ENCODE data around the gene HSD17B14.
"Not testable (repeated sequence)": the region's sequence is repeated elsewhere in the genome, so short reads cannot be mapped to it uniquely, and the experiment has no call there.

HSD17B14 gene

DNA sequence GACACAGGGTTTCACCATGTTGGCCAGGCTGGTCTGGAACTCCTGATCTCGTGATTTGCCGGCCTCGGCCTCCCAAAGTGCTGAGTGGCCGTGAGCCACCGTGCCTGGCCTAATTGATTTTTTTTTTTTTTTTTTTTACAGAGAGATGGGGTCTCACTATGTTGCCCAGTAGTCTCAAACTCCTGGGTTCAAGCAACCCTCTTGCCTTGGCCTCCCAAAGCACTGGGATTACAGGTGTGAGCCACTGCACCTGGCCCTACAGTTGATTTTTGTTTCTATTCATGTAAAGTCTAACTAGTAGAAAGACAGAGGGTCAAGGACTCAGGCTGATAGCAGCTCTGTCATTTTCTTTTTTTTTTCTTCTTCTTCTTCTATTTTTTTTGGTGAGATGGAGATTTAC, 59.2 kb downstream of the HSD17B14 start:
- Mint-ChIP-seq H3K4me1 (peaks cover 22% of the 10 kb centered on the region), H3K27me3 (ENCODE audit: low read depth, poor library complexity) (peaks cover 5% of the 10 kb centered on the region), H3K4me3 (no peak overlapping the region), H3K27ac (no peak overlapping the region), H3K9me3 (no peaks in the 10 kb centered on the region), H3K36me3 (ENCODE audit: low read depth) (no peaks in the 10 kb centered on the region)
- TF ChIP-seq, protein P1, sequence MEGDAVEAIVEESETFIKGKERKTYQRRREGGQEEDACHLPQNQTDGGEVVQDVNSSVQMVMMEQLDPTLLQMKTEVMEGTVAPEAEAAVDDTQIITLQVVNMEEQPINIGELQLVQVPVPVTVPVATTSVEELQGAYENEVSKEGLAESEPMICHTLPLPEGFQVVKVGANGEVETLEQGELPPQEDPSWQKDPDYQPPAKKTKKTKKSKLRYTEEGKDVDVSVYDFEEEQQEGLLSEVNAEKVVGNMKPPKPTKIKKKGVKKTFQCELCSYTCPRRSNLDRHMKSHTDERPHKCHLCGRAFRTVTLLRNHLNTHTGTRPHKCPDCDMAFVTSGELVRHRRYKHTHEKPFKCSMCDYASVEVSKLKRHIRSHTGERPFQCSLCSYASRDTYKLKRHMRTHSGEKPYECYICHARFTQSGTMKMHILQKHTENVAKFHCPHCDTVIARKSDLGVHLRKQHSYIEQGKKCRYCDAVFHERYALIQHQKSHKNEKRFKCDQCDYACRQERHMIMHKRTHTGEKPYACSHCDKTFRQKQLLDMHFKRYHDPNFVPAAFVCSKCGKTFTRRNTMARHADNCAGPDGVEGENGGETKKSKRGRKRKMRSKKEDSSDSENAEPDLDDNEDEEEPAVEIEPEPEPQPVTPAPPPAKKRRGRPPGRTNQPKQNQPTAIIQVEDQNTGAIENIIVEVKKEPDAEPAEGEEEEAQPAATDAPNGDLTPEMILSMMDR (IDR thresholded peaks at IDR 0.05), result no peak
- no peak for DNase-seq

DNA sequence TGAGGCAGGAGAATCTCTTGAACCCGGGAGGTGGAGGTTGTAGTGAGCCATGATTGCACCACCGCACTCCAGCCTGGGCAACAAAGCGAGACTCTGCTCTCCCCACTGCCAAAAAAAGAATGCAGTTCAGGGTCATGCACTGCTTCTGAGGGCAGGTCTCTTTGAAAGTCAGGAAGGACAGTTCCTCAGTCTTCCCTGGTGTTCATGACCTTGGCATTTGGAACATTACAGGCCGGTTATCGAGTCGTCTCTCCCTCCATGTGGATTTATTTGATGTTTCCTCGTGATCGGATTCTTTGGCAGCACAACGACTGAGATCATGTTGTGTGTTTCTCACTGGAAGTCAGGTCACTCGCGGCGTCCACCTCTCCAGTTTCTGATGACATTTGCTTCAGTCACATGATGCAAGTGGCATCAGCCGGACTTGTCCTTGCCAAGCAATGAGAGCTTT, 63.8 kb downstream of the HSD17B14 start:
- no peaks in the 10 kb centered on the region for H3K36me3 Mint-ChIP-seq (ENCODE audit: low read depth)
- H3K4me3 Mint-ChIP-seq, result no peak overlapping the region
- no peaks in the 10 kb centered on the region for H3K9me3 Mint-ChIP-seq
- TF ChIP-seq, protein P1 (IDR thresholded peaks at IDR 0.05), result no peak
- DNase-seq, result no peak
- peak overlapping the region; percentile 35 for H3K27ac Mint-ChIP-seq
- H3K4me1 Mint-ChIP-seq, result peaks cover 24% of the 10 kb centered on the region
- H3K27me3 Mint-ChIP-seq (ENCODE audit: low read depth, poor library complexity), result peaks cover 11% of the 10 kb centered on the region

DNA sequence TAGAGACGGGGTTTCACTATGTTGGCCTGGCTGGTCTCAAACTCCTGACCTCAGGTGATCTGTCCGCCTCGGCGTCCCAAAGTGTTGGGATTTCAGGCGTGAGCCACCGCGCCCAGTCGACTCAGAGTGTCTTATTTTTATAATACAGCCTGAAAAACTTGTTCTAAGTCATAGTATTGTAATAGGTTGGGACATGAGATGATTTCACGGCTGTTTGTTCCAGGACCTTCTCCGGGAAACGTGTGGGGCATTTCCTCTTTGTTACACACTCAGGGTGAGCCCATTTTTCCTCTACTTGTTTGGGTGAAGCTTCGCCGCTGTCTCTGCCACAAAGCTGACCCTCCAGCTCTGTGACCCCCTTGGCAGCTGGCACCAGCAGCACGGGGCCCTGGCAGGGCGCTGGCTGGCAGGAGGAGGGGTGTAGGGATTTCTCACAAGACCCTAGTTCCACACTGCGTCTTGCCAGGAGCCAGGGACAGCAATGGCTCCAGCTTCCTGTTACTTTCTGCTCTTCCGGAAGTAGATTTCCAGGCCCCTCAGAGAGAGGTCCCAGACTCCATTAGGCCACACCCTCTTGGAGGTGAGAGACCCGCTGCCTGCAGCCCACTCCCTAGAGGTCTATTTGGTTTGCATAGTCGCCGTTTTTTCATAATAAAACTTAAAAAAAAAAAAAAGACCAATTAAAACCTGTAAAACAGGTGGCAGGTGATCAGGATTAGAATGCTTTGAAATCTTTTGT, 65.4 kb downstream of the HSD17B14 start:
- no peak overlapping the region for H3K27ac Mint-ChIP-seq
- peaks cover 24% of the 10 kb centered on the region for H3K4me1 Mint-ChIP-seq
- peaks cover 11% of the 10 kb centered on the region for H3K27me3 Mint-ChIP-seq (ENCODE audit: low read depth, poor library complexity)
- DNase-seq, result no peak
- H3K36me3 Mint-ChIP-seq (ENCODE audit: low read depth), result no peaks in the 10 kb centered on the region
- no peak overlapping the region for H3K4me3 Mint-ChIP-seq
- TF ChIP-seq, protein P1 (IDR thresholded peaks at IDR 0.05), result no peak
- H3K9me3 Mint-ChIP-seq, result no peaks in the 10 kb centered on the region

DNA sequence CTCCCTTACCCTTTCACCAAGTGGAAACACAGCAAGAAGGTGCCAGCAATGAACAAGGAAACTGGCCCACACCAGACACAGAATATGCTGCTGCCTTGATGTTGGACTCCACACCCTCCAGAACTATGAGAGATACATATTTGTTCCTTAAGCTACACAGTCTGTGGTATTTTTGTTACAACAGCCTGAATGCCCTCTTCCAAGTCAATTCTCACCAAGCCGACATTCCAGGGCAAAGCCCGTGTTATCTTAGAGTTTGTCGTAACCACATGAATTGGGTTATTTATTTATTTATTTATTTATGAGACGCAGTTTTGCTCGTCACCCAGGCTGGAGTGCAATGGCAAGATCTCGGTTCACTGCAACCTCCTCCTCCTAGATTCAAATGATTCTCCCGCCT, 66.0 kb downstream of the HSD17B14 start:
- Mint-ChIP-seq H3K4me1 (peaks cover 24% of the 10 kb centered on the region), H3K9me3 (no peaks in the 10 kb centered on the region), H3K27ac (no peak overlapping the region), H3K36me3 (ENCODE audit: low read depth) (no peaks in the 10 kb centered on the region), H3K27me3 (ENCODE audit: low read depth, poor library complexity) (peaks cover 17% of the 10 kb centered on the region), H3K4me3 (no peak overlapping the region)
- DNase-seq, result no peak
- TF ChIP-seq, protein P1 (IDR thresholded peaks at IDR 0.05), result no peak

- peaks cover 18% of the 10 kb centered on the region for H3K4me1 Mint-ChIP-seq
- H3K36me3 Mint-ChIP-seq (ENCODE audit: low read depth), result no peaks in the 10 kb centered on the region
- H3K9me3 Mint-ChIP-seq, result no peaks in the 10 kb centered on the region
- TF ChIP-seq, protein P1 (IDR thresholded peaks at IDR 0.05), result no peak
- H3K27ac Mint-ChIP-seq, result no peak overlapping the region
- no peak overlapping the region for H3K4me3 Mint-ChIP-seq
- no peak for DNase-seq
- peaks cover 22% of the 10 kb centered on the region for H3K27me3 Mint-ChIP-seq (ENCODE audit: low read depth, poor library complexity)
These were observed 67.1 kb downstream of the HSD17B14 start for GRCh38 chr19:48768994-48769713.

DNA sequence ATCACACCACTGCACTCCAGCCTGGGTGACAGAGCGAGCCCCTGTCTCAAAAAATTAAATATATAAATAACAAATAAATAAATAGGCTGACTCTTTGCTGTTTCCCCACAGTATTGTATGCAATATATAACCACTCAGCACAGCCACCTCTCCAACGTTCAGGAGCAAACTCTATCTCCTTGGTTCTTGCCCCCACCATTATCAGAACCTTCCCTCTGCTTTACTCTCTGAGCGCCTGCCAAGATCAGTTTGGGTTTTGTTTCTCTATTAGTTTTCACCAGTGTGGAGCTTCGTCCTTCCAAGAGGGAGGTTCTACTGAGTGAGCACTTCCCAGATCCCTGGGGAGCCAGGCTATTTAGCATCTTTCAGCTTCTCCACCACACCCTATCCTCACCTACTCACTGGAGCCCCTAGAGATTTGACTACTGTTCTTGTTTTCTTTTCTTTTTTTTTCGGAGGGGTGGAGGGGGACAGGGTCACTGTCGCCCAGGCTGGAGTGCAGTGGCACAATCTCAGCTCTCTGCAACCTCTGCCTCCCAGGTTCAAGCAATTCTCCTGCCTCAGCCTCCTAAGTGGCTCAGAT, 68.0 kb downstream of the HSD17B14 start:
- not testable (repeated sequence) for H3K36me3 Mint-ChIP-seq (ENCODE audit: low read depth); H3K9me3 Mint-ChIP-seq; H3K27ac Mint-ChIP-seq; DNase-seq; H3K4me3 Mint-ChIP-seq
- peaks cover 24% of the 10 kb centered on the region for H3K27me3 Mint-ChIP-seq (ENCODE audit: low read depth, poor library complexity)
- peaks cover 17% of the 10 kb centered on the region for H3K4me1 Mint-ChIP-seq

DNA sequence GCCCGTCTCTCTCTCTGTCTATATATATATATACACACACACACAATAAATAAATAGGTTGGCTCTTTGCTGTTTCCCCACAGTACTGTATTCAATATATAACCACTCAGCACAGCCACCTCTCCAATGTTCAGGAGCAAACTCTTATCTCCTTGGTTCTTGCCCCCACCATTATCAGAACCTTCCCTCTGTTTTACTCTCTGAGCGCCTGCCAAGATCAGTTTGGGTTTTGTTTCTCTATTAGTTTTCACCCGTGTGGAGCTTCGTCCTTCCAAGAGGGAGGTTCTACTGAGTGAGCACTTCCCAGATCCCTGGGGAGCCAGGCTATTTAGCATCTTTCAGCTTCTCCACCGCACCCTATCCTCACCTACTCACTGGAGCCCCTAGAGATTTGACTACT, 70.5 kb downstream of the HSD17B14 start:
- H3K9me3 Mint-ChIP-seq; DNase-seq; H3K36me3 Mint-ChIP-seq (ENCODE audit: low read depth); H3K4me3 Mint-ChIP-seq: not testable (repeated sequence)
- Mint-ChIP-seq H3K27ac (peak overlapping the region; percentile 21), H3K4me1 (peaks cover 11% of the 10 kb centered on the region), H3K27me3 (ENCODE audit: low read depth, poor library complexity) (peaks cover 46% of the 10 kb centered on the region)

Measured in nephron progenitor cell (in vitro differentiated cells).